GM23248 (cell line): ENCODE results near the gene ITGB2.

ENCODE experiments used
- EZH2 ChIP-seq: fragments of 200-600 bp; sonication (generic); IDR thresholded peaks from 2 replicates; pipeline ENCODE4 v1.6.1; 2018; ENCODE audit warnings: antibody characterized with exemption, mild to moderate bottlenecking; ENCODE audit not compliant: insufficient read depth, poor library complexity, severe bottlenecking
- EZH2phosphoT487 ChIP-seq: fragments of 200-600 bp; sonication (generic); IDR thresholded peaks from 2 replicates; pipeline ENCODE4 v1.6.1; 2018; ENCODE audit warnings: antibody characterized with exemption, moderate library complexity, mild to moderate bottlenecking, low read depth; ENCODE audit not compliant: insufficient read depth

DNA sequence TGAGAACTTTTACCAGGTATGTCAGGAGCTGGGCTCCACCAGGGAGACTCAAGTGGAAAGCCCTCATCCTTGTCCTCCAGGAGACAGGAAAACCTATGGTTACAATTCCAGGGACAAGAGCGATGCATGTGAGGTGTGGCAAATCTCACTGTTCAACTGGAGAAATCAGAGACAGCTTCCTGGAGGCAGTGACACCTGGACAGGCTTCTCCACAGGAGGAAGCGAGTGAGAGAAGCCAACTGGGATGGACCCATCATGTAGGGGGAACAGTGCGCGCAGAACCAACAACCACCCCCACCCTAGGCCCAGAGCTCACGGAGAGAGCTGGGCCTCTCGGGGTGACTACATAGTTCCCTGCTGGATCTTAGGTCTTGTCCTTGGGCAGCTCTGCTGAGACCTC is 13.6 kb upstream of the ITGB2 start:
- TF ChIP-seq EZH2 (no peak), EZH2phosphoT487 (no peak)
